ENCODE data around the gene TM4SF4.

TM4SF4 gene

DNA sequence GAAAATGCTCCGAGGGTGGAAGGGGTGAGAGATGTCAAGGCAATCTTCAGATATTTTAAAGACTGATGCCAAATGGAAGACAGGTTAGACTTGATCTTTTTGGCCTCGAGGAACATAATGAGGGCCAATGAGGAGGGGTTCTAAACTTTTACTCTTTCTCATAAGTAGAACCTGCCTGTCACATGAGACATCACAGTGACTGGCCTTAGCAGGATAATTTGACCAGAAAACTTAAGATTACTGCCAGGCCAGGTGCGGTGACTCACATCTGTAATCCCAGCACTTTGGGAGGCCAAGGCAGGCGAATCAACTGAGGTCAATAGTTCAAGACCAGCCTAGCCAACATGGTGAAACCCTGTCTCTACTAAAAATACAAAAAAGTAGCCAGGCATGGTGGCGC lies 12.2 kb downstream of the TM4SF4 start:
- TF ChIP-seq CTCF (conservative IDR thresholded peaks at IDR 0.05): no peak
- TF ChIP-seq ZFX (IDR thresholded peaks at IDR 0.05): no peak
- H3K27ac ChIP-seq: no peak overlapping the region

DNA sequence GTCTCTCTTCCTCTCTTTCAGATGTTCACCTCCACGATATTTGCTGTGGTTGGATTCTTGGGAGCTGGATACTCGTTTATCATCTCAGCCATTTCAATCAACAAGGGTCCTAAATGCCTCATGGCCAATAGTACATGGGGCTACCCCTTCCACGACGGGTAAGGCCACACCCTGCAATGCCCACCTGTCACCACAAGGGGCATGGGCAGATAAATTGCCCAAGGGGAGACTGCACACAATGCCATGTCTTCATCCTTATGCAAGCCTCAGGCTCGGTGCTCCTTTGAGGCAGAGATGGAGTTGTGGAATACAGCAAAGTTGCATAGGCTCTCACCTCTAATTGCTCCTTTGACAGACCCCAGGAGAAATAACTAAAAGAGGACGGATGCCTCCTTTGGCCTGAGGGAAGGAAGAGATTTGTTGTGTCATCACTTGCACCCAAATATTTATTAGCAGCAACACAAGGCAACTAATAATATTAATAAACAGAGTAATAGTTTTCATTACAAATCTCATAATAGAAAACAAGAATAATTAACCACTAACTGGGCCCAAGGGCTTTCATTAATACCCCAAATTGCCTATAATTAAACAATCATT lies 13.2 kb downstream of the TM4SF4 start:
- peak; percentile 56 for TF ChIP-seq CTCF (conservative IDR thresholded peaks at IDR 0.05)
- no peak for TF ChIP-seq ZFX (IDR thresholded peaks at IDR 0.05)
- no peak overlapping the region for H3K27ac ChIP-seq

DNA sequence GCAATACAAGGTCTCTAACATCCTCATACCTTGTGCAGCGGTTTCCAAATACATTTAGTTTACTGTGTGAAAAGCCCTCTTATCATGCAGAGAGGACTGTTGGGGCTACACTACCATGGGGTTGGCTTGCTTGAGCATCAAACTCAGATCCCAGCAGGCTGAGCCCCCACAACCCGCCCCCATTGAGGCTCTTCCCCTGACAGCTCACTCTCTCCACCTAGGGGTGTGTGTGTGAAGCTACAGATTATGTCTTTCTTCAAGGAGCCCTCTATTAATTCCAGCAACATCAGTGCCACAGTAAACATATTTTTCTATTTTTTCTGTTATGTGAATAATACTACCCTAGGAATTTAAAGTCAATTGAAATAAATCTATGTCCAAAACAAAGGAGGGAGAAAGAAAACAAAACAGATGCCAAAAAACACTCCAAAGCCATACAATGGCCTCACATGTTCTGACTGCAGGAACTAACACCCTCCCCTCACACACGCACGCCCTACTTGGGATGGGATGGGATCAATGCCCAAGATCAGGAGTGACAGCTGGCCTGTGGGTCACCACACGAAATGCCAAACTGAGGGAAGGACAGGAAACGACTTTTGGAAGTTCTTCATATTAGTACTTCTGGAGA lies 14.7 kb downstream of the TM4SF4 start:
- peak; percentile 82 for TF ChIP-seq CTCF (conservative IDR thresholded peaks at IDR 0.05)
- TF ChIP-seq ZFX (IDR thresholded peaks at IDR 0.05): no peak
- H3K27ac ChIP-seq: peak overlapping the region; percentile 26

- TF ChIP-seq ZFX (IDR thresholded peaks at IDR 0.05): no peak
Measured at GRCh38 chr3:149490260-149490971, 15.9 kb downstream of the TM4SF4 start.

DNA sequence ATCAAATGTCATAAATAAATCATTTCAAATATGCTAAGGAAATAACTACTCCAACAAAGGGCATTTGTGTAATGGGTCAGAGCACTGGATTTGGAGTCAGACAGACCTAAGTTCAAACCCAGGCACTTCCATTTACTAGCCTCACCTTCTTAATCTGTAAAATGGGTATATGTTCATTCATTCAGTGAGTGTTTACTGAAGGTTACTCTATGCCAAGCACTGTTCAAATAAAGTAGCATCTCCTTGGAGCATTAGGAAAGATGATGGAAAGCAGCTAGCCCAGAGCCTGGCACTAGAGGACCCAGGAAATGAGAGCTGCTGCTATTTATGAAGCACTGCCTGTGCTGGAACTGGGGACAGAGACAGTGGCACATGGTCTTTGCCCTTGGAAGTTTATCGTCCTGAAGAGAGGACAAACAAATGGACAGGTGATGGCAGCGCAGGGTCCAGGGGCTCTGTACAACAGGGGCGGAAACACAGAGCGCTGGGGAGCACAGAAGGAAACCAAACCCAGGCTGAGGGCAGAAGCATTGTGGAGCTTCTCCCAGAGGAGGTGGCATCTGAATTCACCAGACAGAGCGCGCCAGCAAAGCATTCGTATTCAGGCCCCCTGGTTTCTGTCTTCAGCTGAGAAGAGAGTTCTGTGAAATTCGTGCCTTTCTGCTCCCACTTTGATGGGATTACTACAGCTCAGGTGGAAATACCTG lies 19.0 kb downstream of the TM4SF4 start:
- TF ChIP-seq CTCF (conservative IDR thresholded peaks at IDR 0.05) (no peak), ZFX (IDR thresholded peaks at IDR 0.05) (no peak)
- H3K27ac ChIP-seq: no peak overlapping the region

More at GRCh38 chr3:149490260-149490971, 15.9 kb downstream of the TM4SF4 start:
- no peak overlapping the region; the same call in 1 of the 2 replicates for H3K27ac ChIP-seq

GRCh38 chr3:149494022-149494758 lies 19.7 kb downstream of the TM4SF4 start:
- H3K27ac ChIP-seq: no peak overlapping the region

More at GRCh38 chr3:149494022-149494758, 19.7 kb downstream of the TM4SF4 start:
- peak; percentile 99 for TF ChIP-seq CTCF (conservative IDR thresholded peaks at IDR 0.05)
- no peak for TF ChIP-seq ZFX (IDR thresholded peaks at IDR 0.05)

Measured in C4-2B (cell line).